Measurements from ENCODE around the gene SYT15.

Gene SYT15

GRCh38 chr10:46557319-46558121, 21.4 kb upstream of the SYT15 start:
- no peak overlapping the region for H3K27ac ChIP-seq (ENCODE audit: low read length)
- no peaks in the 10 kb centered on the region for H3K79me2 ChIP-seq (ENCODE audit: low read length)
- no peaks in the 10 kb centered on the region for H3F3A ChIP-seq (ENCODE audit: insufficient read depth, low read length)
- peaks cover 16% of the 10 kb centered on the region for H3K27me3 ChIP-seq (replicated peaks; ENCODE audit: insufficient read depth, low read length)
- no peaks in the 10 kb centered on the region for H3K9me3 ChIP-seq (replicated peaks; ENCODE audit: insufficient read depth, low read length)
- H3K4me3 ChIP-seq (ENCODE audit: low read length): no peak overlapping the region
- no peaks in the 10 kb centered on the region for H3K36me3 ChIP-seq (replicated peaks; ENCODE audit: insufficient read depth, low read length)
- H4K20me1 ChIP-seq (ENCODE audit: insufficient read depth, low read length): no peaks in the 10 kb centered on the region
- no peak overlapping the region for H3K9ac ChIP-seq (ENCODE audit: low read length)
- DNase-seq: peak; percentile 0
- H2AFZ ChIP-seq (ENCODE audit: low read length): no peak overlapping the region
- H3K4me2 ChIP-seq (ENCODE audit: low read depth, low read length): no peak overlapping the region
- H3K9me2 ChIP-seq (replicated peaks; ENCODE audit: insufficient read depth, low read length): no peaks in the 10 kb centered on the region
- TF ChIP-seq EZH2phosphoT487 (IDR thresholded peaks at IDR 0.05; ENCODE audit: low read length): no peak
- TF ChIP-seq CTCF (IDR thresholded peaks at IDR 0.05; ENCODE audit: low read length): no peak
- TF ChIP-seq EZH2 (optimal IDR thresholded peaks at IDR 0.05; ENCODE audit: low read depth, low read length): no peak
- H3K4me1 ChIP-seq (ENCODE audit: low read length): no peaks in the 10 kb centered on the region

- H2AFZ ChIP-seq (ENCODE audit: low read length): no peak overlapping the region
- peaks cover 16% of the 10 kb centered on the region for H3K27me3 ChIP-seq (replicated peaks; ENCODE audit: insufficient read depth, low read length)
- no peak overlapping the region for H3K4me2 ChIP-seq (ENCODE audit: low read depth, low read length)
- no peaks in the 10 kb centered on the region for H3K9me2 ChIP-seq (replicated peaks; ENCODE audit: insufficient read depth, low read length)
- H4K20me1 ChIP-seq (ENCODE audit: insufficient read depth, low read length): no peaks in the 10 kb centered on the region
- H3K27ac ChIP-seq (ENCODE audit: low read length): no peak overlapping the region
- no peak overlapping the region for H3K4me3 ChIP-seq (ENCODE audit: low read length)
- DNase-seq: peak; percentile 6
- H3F3A ChIP-seq (ENCODE audit: insufficient read depth, low read length): no peaks in the 10 kb centered on the region
- TF ChIP-seq EZH2phosphoT487 (IDR thresholded peaks at IDR 0.05; ENCODE audit: low read length): no peak
- TF ChIP-seq EZH2 (optimal IDR thresholded peaks at IDR 0.05; ENCODE audit: low read depth, low read length): no peak
- TF ChIP-seq CTCF (IDR thresholded peaks at IDR 0.05; ENCODE audit: low read length): no peak
- H3K9me3 ChIP-seq (replicated peaks; ENCODE audit: insufficient read depth, low read length): no peaks in the 10 kb centered on the region
- H3K4me1 ChIP-seq (ENCODE audit: low read length): no peaks in the 10 kb centered on the region
- no peak overlapping the region for H3K9ac ChIP-seq (ENCODE audit: low read length)
- no peaks in the 10 kb centered on the region for H3K36me3 ChIP-seq (replicated peaks; ENCODE audit: insufficient read depth, low read length)
- H3K79me2 ChIP-seq (ENCODE audit: low read length): no peaks in the 10 kb centered on the region
Observed at GRCh38 chr10:46558122-46558391, 20.9 kb upstream of the SYT15 start.

GRCh38 chr10:46558392-46559185, 20.3 kb upstream of the SYT15 start:
- Histone ChIP-seq H3K4me2 (ENCODE audit: low read depth, low read length) (no peak overlapping the region), H3K4me1 (ENCODE audit: low read length) (no peaks in the 10 kb centered on the region), H3K27ac (ENCODE audit: low read length) (no peak overlapping the region), H3K9me3 (replicated peaks; ENCODE audit: insufficient read depth, low read length) (no peaks in the 10 kb centered on the region), H3K27me3 (replicated peaks; ENCODE audit: insufficient read depth, low read length) (peaks cover 16% of the 10 kb centered on the region), H3K4me3 (ENCODE audit: low read length) (no peak overlapping the region), H3K9me2 (replicated peaks; ENCODE audit: insufficient read depth, low read length) (no peaks in the 10 kb centered on the region), H3F3A (ENCODE audit: insufficient read depth, low read length) (no peaks in the 10 kb centered on the region), H3K9ac (ENCODE audit: low read length) (no peak overlapping the region), H3K36me3 (replicated peaks; ENCODE audit: insufficient read depth, low read length) (no peaks in the 10 kb centered on the region), H4K20me1 (ENCODE audit: insufficient read depth, low read length) (no peaks in the 10 kb centered on the region), H2AFZ (ENCODE audit: low read length) (no peak overlapping the region), H3K79me2 (ENCODE audit: low read length) (no peaks in the 10 kb centered on the region)
- no peak for TF ChIP-seq CTCF (IDR thresholded peaks at IDR 0.05; ENCODE audit: low read length)
- no peak for TF ChIP-seq EZH2phosphoT487 (IDR thresholded peaks at IDR 0.05; ENCODE audit: low read length)
- no peak for TF ChIP-seq EZH2 (optimal IDR thresholded peaks at IDR 0.05; ENCODE audit: low read depth, low read length)
- DNase-seq: peak; percentile 4

Data from MM.1S (cell line).